Measurements from ENCODE around the gene METTL1. TPM values are rescaled to one million over a fixed set of nuclear protein-coding genes. Genes with fewer than 3 reads are reported as not detected.
A peak's percentile ranks its signal among the peaks of the same experiment; 100 is the strongest.

METTL1 gene
- total and polyA plus RNA-seq, 2 experiments from 2014 or later: 18.9 to 39.5 TPM

DNA sequence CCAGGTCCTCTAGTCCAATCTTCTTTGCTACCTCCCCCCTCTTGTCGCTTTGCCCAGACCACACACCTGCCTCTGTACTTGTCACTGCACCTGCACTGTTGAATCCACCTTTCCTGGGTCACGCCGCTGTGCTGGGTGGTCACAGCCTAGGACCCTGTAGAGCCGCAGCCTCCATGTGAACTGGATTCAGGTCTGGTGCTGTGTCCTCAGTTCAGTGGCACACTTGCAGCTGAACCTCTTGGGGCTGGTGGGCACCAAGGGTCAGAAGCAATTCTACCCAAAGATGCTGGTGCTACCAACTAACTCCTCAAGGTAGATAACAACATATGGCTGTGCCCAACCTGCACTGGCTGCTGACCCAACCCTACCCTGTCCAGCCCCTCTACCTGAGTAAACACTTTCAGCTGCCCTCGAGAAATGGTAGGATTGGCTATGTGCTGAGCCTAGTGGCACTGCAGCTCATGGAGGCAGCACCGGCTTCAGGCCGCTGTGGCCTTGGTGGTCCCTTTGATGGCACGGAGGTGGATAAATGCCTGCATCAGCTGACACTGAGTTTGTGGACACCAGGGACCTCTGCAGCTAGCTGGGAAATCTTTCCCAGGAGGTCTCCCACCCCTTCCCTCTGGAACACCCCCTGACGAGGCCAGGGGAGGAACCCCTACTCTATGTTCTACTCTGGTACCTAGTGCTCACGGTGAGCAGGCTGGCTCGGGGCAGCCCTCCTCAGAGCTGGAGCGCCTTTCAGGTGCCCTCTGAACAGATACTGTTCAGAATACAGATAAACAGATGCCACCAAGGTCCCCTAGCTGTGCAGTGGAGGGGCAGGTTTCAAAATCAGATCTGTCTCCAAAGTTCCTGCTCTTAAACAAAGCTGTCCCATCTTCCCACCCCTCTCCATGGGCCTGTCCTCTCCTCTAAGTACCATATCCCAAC lies 47.6 kb downstream of the METTL1 start:
- Mint-ChIP-seq H3K4me3 (peak overlapping the region; percentile 2; the same call in 1 of the 3 replicates), H3K27ac (no peak overlapping the region), H3K27me3 (ENCODE audit: insufficient read depth, low read depth, poor library complexity) (peaks cover 61% of the 10 kb centered on the region), H3K4me1 (peaks cover 15% of the 10 kb centered on the region), H3K36me3 (ENCODE audit: low read depth) (peaks cover 5% of the 10 kb centered on the region; the same call in 2 of the 3 replicates), H3K9me3 (no peaks in the 10 kb centered on the region)
- H3K36me3 ChIP-seq (ENCODE audit: insufficient read depth): peaks cover 3% of the 10 kb centered on the region; the same call in 1 of the 2 replicates
- TF ChIP-seq ZNF331 (CRISPR knock-in tag; IDR thresholded peaks at IDR 0.05; ENCODE audit: low read depth) (no peak), JUNB (IDR thresholded peaks at IDR 0.05; ENCODE audit: unreplicated experiment) (no peak), POLR2AphosphoS5 (IDR thresholded peaks at IDR 0.05; ENCODE audit: low read depth) (no peak), EZH2 (IDR thresholded peaks at IDR 0.05; ENCODE audit: low read depth, unreplicated experiment) (no peak), STAT1 (IDR thresholded peaks at IDR 0.05; ENCODE audit: unreplicated experiment) (no peak), EZH2phosphoT487 (IDR thresholded peaks at IDR 0.05; ENCODE audit: unreplicated experiment) (no peak), NANOG (IDR thresholded peaks at IDR 0.05; ENCODE audit: borderline replicate concordance) (no peak), CREB1 (CRISPR knock-in tag; IDR thresholded peaks at IDR 0.05; ENCODE audit: low read depth) (no peak), ZNF462 (CRISPR knock-in tag; IDR thresholded peaks at IDR 0.05) (no peak), ZNF114 (CRISPR knock-in tag; IDR thresholded peaks at IDR 0.05) (no peak)
- TF ChIP-seq, protein P1, sequence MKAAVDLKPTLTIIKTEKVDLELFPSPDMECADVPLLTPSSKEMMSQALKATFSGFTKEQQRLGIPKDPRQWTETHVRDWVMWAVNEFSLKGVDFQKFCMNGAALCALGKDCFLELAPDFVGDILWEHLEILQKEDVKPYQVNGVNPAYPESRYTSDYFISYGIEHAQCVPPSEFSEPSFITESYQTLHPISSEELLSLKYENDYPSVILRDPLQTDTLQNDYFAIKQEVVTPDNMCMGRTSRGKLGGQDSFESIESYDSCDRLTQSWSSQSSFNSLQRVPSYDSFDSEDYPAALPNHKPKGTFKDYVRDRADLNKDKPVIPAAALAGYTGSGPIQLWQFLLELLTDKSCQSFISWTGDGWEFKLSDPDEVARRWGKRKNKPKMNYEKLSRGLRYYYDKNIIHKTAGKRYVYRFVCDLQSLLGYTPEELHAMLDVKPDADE (IDR thresholded peaks at IDR 0.05): no peak
- TF ChIP-seq, protein P2, sequence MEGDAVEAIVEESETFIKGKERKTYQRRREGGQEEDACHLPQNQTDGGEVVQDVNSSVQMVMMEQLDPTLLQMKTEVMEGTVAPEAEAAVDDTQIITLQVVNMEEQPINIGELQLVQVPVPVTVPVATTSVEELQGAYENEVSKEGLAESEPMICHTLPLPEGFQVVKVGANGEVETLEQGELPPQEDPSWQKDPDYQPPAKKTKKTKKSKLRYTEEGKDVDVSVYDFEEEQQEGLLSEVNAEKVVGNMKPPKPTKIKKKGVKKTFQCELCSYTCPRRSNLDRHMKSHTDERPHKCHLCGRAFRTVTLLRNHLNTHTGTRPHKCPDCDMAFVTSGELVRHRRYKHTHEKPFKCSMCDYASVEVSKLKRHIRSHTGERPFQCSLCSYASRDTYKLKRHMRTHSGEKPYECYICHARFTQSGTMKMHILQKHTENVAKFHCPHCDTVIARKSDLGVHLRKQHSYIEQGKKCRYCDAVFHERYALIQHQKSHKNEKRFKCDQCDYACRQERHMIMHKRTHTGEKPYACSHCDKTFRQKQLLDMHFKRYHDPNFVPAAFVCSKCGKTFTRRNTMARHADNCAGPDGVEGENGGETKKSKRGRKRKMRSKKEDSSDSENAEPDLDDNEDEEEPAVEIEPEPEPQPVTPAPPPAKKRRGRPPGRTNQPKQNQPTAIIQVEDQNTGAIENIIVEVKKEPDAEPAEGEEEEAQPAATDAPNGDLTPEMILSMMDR (conservative IDR thresholded peaks at IDR 0.05; ENCODE audit: low read depth in 2 of 2): no peak
- TF ChIP-seq, protein P3, sequence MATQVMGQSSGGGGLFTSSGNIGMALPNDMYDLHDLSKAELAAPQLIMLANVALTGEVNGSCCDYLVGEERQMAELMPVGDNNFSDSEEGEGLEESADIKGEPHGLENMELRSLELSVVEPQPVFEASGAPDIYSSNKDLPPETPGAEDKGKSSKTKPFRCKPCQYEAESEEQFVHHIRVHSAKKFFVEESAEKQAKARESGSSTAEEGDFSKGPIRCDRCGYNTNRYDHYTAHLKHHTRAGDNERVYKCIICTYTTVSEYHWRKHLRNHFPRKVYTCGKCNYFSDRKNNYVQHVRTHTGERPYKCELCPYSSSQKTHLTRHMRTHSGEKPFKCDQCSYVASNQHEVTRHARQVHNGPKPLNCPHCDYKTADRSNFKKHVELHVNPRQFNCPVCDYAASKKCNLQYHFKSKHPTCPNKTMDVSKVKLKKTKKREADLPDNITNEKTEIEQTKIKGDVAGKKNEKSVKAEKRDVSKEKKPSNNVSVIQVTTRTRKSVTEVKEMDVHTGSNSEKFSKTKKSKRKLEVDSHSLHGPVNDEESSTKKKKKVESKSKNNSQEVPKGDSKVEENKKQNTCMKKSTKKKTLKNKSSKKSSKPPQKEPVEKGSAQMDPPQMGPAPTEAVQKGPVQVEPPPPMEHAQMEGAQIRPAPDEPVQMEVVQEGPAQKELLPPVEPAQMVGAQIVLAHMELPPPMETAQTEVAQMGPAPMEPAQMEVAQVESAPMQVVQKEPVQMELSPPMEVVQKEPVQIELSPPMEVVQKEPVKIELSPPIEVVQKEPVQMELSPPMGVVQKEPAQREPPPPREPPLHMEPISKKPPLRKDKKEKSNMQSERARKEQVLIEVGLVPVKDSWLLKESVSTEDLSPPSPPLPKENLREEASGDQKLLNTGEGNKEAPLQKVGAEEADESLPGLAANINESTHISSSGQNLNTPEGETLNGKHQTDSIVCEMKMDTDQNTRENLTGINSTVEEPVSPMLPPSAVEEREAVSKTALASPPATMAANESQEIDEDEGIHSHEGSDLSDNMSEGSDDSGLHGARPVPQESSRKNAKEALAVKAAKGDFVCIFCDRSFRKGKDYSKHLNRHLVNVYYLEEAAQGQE (IDR thresholded peaks at IDR 0.05; ENCODE audit: unreplicated experiment): no peak
- DNase-seq (ENCODE audit: low spot score): no peak
- H3K4me3 ChIP-seq: no peak overlapping the region
- no peak overlapping the region for H3K4me2 ChIP-seq
- H4K20me1 ChIP-seq (replicated peaks; ENCODE audit: insufficient read depth): no peaks in the 10 kb centered on the region
- no peaks in the 10 kb centered on the region for H3K4me1 ChIP-seq (ENCODE audit: insufficient read depth)
- no peak for ATAC-seq
- no peaks in the 10 kb centered on the region for H3F3A ChIP-seq (replicated peaks; ENCODE audit: low read depth)
- no peak overlapping the region for H3K27ac ChIP-seq (ENCODE audit: low read depth)
- peaks cover 63% of the 10 kb centered on the region for H3K27me3 ChIP-seq (ENCODE audit: insufficient read depth)
- H3K79me2 ChIP-seq (replicated peaks; ENCODE audit: insufficient read depth): no peaks in the 10 kb centered on the region
- H3K9me2 ChIP-seq (ENCODE audit: insufficient read depth): no peaks in the 10 kb centered on the region
- no peak overlapping the region for H2AFZ ChIP-seq
